NCI-H226 (cell line): ENCODE data around the gene BCL2L1.
"Not testable (repeated sequence)": the region's sequence is repeated elsewhere in the genome, so short reads cannot be mapped to it uniquely, and the experiment has no call there.

Experiments used
- DNase-seq: peaks from one replicate; pipeline ENCODE4 v3.0.0-alpha.2; 2015

The BCL2L1 gene

DNA sequence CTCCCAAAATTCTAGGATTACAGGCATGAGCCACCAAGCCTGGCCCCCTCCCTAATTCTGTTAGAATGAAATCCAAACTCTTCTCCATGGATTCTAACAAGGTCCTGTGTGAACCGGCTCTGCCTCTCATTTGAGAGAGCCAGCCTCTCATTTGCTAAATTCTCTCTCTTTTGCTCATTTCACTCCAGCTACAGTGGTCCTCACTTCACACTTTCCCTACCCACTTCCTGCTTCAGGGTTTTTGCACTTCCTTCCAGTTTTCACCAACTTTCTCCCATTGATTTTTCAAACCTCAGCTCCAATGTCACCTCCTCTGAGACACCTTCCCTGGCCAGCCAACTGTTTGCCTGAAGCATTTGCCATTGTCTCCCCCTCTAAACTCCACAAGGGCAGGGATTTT is 79.8 kb downstream of the BCL2L1 start:
- no peak for DNase-seq

GRCh38 chr20:31641391-31641790 is 81.3 kb downstream of the BCL2L1 start:
- DNase-seq: no peak

GRCh38 chr20:31640259-31640658 is 82.4 kb downstream of the BCL2L1 start:
- no peak for DNase-seq

DNA sequence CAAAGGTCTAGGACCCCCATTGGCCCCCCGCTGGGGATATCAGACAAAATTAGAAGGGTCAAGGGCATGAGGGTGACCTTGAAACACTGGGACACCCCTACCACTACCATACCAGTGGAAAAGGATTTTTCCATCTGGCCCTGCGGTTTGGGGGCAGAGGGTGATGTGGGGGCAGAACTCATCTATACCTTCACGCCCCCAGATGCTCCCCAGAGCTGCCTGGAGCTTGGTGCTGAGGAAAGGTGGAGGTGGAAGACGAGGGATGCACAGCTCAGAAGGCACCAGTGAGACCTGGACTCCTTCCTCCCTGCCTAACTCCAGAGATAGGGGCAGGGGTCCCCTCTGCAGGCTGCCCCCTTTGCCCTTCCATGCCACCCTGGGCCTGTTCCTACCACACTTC is 83.9 kb downstream of the BCL2L1 start:
- no peak for DNase-seq

- no peak for DNase-seq
Measured at GRCh38 chr20:31638317-31638716, 84.4 kb downstream of the BCL2L1 start.

DNA sequence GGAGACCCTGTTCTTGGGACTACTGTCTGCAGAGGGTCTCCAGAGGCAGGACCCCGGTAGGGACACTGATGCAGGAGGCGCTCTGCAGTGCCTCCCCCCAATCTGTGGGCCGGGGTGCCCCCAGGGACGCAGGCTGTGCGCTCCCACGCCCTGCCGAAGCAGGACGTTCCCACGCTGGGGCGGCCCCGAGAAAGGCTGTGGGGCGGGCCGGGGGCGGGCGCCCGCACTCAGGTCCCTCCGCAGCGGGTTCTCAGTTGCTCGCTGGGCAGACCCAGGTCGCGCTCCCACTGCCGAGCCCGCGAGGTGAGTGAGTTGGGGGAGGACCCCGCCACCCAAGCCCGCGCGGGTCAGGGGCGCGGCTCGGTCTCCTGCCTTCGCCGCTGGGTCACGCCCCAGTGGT is 85.0 kb downstream of the BCL2L1 start, which contains the start of gene COX4I2:
COX4I2 (plus strand) TSS at position 253 of the 400 bp plus-strand sequence. CDS start 1,106 bp downstream, outside the sequence.
- no peak for DNase-seq

- no peak for DNase-seq
Measured at GRCh38 chr20:31633339-31633914, 89.2 kb downstream of the BCL2L1 start.

- no peak for DNase-seq
Measured at GRCh38 chr20:31632548-31633338, 89.9 kb downstream of the BCL2L1 start.

- DNase-seq: no peak
Measured at GRCh38 chr20:31630187-31630790, 92.4 kb downstream of the BCL2L1 start.

DNA sequence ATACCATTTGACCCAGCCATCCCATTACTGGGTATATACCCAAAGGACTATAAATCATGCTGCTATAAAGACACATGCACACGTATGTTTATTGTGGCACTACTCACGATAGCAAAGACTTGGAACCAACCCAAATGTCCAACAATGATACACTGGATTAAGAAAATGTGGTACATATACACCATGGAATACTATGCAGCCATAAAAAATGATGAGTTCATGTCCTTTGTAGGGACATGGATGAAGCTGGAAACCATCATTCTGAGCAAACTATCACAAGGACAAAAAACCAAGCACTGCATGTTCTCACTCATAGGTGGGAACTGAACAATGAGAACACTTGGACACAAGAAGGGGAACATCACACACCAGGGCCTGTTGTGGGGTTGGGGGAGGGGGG is 94.6 kb downstream of the BCL2L1 start:
- DNase-seq: not testable (repeated sequence)

GRCh38 chr20:31626534-31626933 is 96.1 kb downstream of the BCL2L1 start:
- not testable (repeated sequence) for DNase-seq

GRCh38 chr20:31623123-31623505 is 99.6 kb downstream of the BCL2L1 start:
- not testable (repeated sequence) for DNase-seq

- DNase-seq: no peak
Measured at GRCh38 chr20:31620246-31620645, 102.4 kb downstream of the BCL2L1 start.

DNA sequence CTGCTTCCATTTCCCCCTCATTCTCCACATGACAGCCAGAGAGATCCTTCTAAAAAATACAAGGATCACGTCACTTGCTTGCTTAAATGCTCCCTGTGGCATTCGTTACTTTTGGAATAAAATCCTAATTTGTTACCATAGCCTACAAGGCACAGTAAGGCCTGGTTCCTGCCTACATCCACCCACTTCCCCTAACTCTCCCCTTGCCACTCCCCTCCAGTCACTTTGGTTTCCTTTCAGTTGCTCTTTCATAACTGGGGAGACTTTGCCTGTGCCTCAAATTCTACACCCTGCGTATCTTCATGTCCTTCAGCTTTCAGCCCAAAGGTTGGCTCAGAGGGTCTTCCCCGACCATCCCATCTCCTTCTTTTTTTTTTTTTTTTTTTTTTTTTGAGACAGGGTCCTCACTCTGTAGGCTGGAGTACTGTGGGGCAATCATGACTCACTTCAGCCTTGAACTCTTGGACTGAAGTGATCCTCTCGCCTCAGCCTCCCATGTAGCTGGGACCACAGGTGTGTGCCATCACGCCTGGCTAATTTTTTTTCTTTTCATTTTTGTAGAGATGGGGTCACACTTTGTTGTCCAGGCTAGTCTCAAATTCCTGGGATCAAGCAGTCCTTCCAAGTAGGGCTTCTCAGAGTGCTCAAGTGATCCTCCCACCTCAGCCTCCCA is 105.1 kb downstream of the BCL2L1 start:
- DNase-seq: no peak

DNA sequence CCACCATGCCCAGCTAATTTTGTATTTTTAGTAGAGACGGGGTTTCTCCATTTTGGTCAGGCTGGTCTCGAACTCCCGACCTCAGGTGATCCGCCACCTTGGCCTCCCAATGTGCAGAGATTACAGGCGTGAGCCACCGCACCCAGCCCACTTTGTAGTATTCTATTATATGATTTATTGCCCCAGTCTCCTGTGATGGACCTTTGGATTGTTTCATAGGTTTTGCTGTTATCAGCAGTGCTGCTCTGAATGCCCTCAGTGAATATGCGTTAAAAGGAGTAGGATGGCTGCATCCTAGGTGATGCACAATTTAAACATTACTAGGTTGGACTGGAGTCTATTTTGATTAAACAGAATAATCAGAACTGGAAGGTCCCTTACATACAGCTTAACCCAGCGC is 107.3 kb downstream of the BCL2L1 start:
- no peak for DNase-seq
